Erythroblast (primary cell): ENCODE data around the gene TFB1M.

ENCODE experiments used
- GATA1 ChIP-seq: IDR thresholded peaks from 2 replicates; pipeline ENCODE4 v1.6.1; 2011; ENCODE audit warnings: low read depth, mild to moderate bottlenecking, control low read depth, low read length, moderate library complexity
- POLR2A ChIP-seq: IDR thresholded peaks from 2 replicates; pipeline ENCODE4 v1.6.1; 2011; ENCODE audit warnings: mild to moderate bottlenecking, low read length

DNA sequence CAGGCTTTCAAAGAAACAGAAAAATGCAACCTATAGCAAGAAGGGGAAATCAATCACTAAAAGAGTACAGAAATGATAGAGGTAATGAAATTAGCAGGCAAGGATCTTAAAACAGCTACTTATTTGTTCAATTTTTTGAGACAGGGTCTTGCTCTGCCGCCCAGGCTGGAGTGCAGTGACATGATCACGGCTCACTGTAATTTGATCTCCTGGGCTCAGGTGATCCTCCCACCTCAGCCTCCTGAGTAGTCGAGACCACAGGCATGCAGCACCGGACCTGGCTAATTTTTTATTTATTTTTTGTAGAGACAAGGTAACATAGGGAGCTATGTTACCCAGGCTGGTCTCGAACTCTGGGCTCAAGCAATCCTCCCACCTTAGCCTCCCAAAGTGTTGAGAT, 21.6 kb downstream of the TFB1M start:
- no peak for TF ChIP-seq POLR2A
- TF ChIP-seq GATA1 = no peak
